Ectodermal cell (in vitro differentiated cells): ENCODE results near the gene SKA1.
"Not testable (repeated sequence)": the region's sequence is repeated elsewhere in the genome, so short reads cannot be mapped to it uniquely, and the experiment has no call there.

ENCODE experiments used
- H3K27ac ChIP-seq: 2 replicates; pipeline ENCODE4 v1.7.0; 2013; ENCODE audit warnings: mild to moderate bottlenecking, low read depth, low read length; ENCODE audit not compliant: insufficient read depth, poor library complexity, severe bottlenecking
- H3K27me3 ChIP-seq: 2 replicates; pipeline ENCODE4 v1.7.0; 2013; ENCODE audit warnings: mild to moderate bottlenecking, low read length; ENCODE audit not compliant: insufficient read depth, control insufficient read depth, poor library complexity, severe bottlenecking
- H3K36me3 ChIP-seq: one replicate; pipeline ENCODE4 v1.7.0; 2013; ENCODE audit warnings: low read length; ENCODE audit not compliant: control insufficient read depth, insufficient read depth
- H3K4me1 ChIP-seq: one replicate; pipeline ENCODE4 v1.7.0; 2013; ENCODE audit warnings: low read length; ENCODE audit not compliant: control insufficient read depth, insufficient read depth
- H3K4me3 ChIP-seq: 2 replicates; pipeline ENCODE4 v1.7.0; 2013; ENCODE audit warnings: low read depth, low read length, control low read depth; ENCODE audit not compliant: insufficient read depth
- H3K9me3 ChIP-seq: 2 replicates; pipeline ENCODE4 v1.7.0; 2013; ENCODE audit warnings: mild to moderate bottlenecking, low read length, moderate library complexity; ENCODE audit not compliant: control insufficient read depth
- WGBS, 2 experiments: methylation state at CpG; one replicate each; pipeline ENCODE4 v1.1.7; 2013; ENCODE audit warnings: missing lambda C conversion rate in 2 of 2; 5-methylcytosine and 5-hydroxymethylcytosine counted together

Gene SKA1

GRCh38 chr18:50393802-50394201 lies 19.0 kb downstream of the SKA1 start:
- H3K4me3 ChIP-seq, result no peak overlapping the region
- H3K27me3 ChIP-seq, result peaks cover 10% of the 10 kb centered on the region
- peaks cover 14% of the 10 kb centered on the region for H3K4me1 ChIP-seq
- WGBS, 2 experiments, result 93 to 94% methylated on average over 3 of the region's 3 CpGs
- H3K9me3 ChIP-seq, result no peaks in the 10 kb centered on the region
- no peaks in the 10 kb centered on the region for H3K36me3 ChIP-seq
- H3K27ac ChIP-seq, result no peak overlapping the region

GRCh38 chr18:50395093-50395492 lies 20.2 kb downstream of the SKA1 start:
- Histone ChIP-seq H3K4me1 (peaks cover 22% of the 10 kb centered on the region), H3K9me3 (no peaks in the 10 kb centered on the region), H3K27me3 (peaks cover 23% of the 10 kb centered on the region), H3K36me3 (no peaks in the 10 kb centered on the region), H3K27ac (no peak overlapping the region), H3K4me3 (no peak overlapping the region)
- 82 to 100% methylated on average over 2 of the region's 2 CpGs for WGBS, 2 experiments

GRCh38 chr18:50396005-50396660 lies 21.3 kb downstream of the SKA1 start:
- no peaks in the 10 kb centered on the region for H3K9me3 ChIP-seq
- WGBS, 2 experiments, result 92 to 93% methylated on average over 5 of the region's 5 CpGs
- H3K36me3 ChIP-seq, result no peaks in the 10 kb centered on the region
- no peak overlapping the region for H3K4me3 ChIP-seq
- no peak overlapping the region for H3K27ac ChIP-seq
- peaks cover 33% of the 10 kb centered on the region for H3K4me1 ChIP-seq
- H3K27me3 ChIP-seq, result peaks cover 33% of the 10 kb centered on the region

- H3K36me3 ChIP-seq, result no peaks in the 10 kb centered on the region
- WGBS, 2 experiments, result 88 to 93% methylated on average over 4 of the region's 4 CpGs
- H3K4me1 ChIP-seq, result peaks cover 35% of the 10 kb centered on the region
- no peak overlapping the region for H3K4me3 ChIP-seq
- no peaks in the 10 kb centered on the region for H3K9me3 ChIP-seq
- H3K27me3 ChIP-seq, result peaks cover 42% of the 10 kb centered on the region
- H3K27ac ChIP-seq, result no peak overlapping the region
Observed at GRCh38 chr18:50397023-50397422, 22.2 kb downstream of the SKA1 start.

- Histone ChIP-seq H3K4me1 (peaks cover 35% of the 10 kb centered on the region), H3K27ac (no peak overlapping the region), H3K4me3 (no peak overlapping the region), H3K36me3 (no peaks in the 10 kb centered on the region), H3K27me3 (peaks cover 53% of the 10 kb centered on the region), H3K9me3 (no peaks in the 10 kb centered on the region)
- WGBS, 2 experiments, result 13 to 15% methylated on average over 10 of the region's 10 CpGs
Observed at GRCh38 chr18:50398099-50398498, 23.3 kb downstream of the SKA1 start.

GRCh38 chr18:50398947-50399346 lies 24.1 kb downstream of the SKA1 start:
- no peaks in the 10 kb centered on the region for H3K9me3 ChIP-seq
- H3K4me1 ChIP-seq, result peaks cover 35% of the 10 kb centered on the region
- 12 to 28% methylated on average over 1 of the region's 1 CpG for WGBS, 2 experiments
- H3K4me3 ChIP-seq, result no peak overlapping the region
- H3K27me3 ChIP-seq, result peaks cover 59% of the 10 kb centered on the region
- H3K27ac ChIP-seq, result no peak overlapping the region
- H3K36me3 ChIP-seq, result no peaks in the 10 kb centered on the region

- Histone ChIP-seq H3K27ac (no peak overlapping the region), H3K9me3 (no peaks in the 10 kb centered on the region), H3K36me3 (no peaks in the 10 kb centered on the region), H3K4me1 (peaks cover 35% of the 10 kb centered on the region), H3K4me3 (no peak overlapping the region), H3K27me3 (peaks cover 59% of the 10 kb centered on the region)
- 51 to 80% methylated on average over 1 to 3 of the region's 4 CpGs for WGBS, 2 experiments
Observed at GRCh38 chr18:50399582-50399981, 24.7 kb downstream of the SKA1 start.

- H3K36me3 ChIP-seq, H3K4me3 ChIP-seq, H3K27ac ChIP-seq, H3K9me3 ChIP-seq: not testable (repeated sequence)
- WGBS, 2 experiments, result 8 to 11% methylated on average over 5 of the region's 5 CpGs
- peaks cover 40% of the 10 kb centered on the region for H3K4me1 ChIP-seq
- H3K27me3 ChIP-seq, result peaks cover 59% of the 10 kb centered on the region
Observed at GRCh38 chr18:50400438-50400837, 25.6 kb downstream of the SKA1 start.

- no peak overlapping the region for H3K27ac ChIP-seq
- peaks cover 59% of the 10 kb centered on the region for H3K27me3 ChIP-seq
- WGBS, 2 experiments, result 27 to 39% methylated on average over 17 to 18 of the region's 18 CpGs
- peaks cover 49% of the 10 kb centered on the region for H3K4me1 ChIP-seq
- no peaks in the 10 kb centered on the region for H3K36me3 ChIP-seq
- no peaks in the 10 kb centered on the region for H3K9me3 ChIP-seq
- H3K4me3 ChIP-seq, result no peak overlapping the region
Observed at GRCh38 chr18:50401295-50401694, 26.4 kb downstream of the SKA1 start.

GRCh38 chr18:50401888-50402287 lies 27.0 kb downstream of the SKA1 start:
- H3K27ac ChIP-seq, result no peak overlapping the region
- 10 to 13% methylated on average over 21 of the region's 21 CpGs for WGBS, 2 experiments

More at GRCh38 chr18:50401888-50402287, 27.0 kb downstream of the SKA1 start:
- H3K4me3 ChIP-seq, result no peak overlapping the region
- H3K9me3 ChIP-seq, result no peaks in the 10 kb centered on the region
- peaks cover 50% of the 10 kb centered on the region for H3K4me1 ChIP-seq
- no peaks in the 10 kb centered on the region for H3K36me3 ChIP-seq
- peaks cover 59% of the 10 kb centered on the region for H3K27me3 ChIP-seq
